Muscle layer of colon (tissue), 2 donors: ENCODE results near the gene NAV2.

Experiments used
- H3K27ac ChIP-seq: one replicate; pipeline ENCODE4 v1.7.0; 2013; ENCODE audit warnings: low read depth, mild to moderate bottlenecking, low read length, moderate library complexity
- H3K27me3 ChIP-seq, 2 donors: one replicate each; pipeline ENCODE4 v1.7.0; 2013; ENCODE audit warnings: low read length in 2 of 2, mild to moderate bottlenecking in 2 of 2; ENCODE audit not compliant: insufficient read depth in 2 of 2, control insufficient read depth in 1 of 2
- H3K36me3 ChIP-seq: one replicate; pipeline ENCODE4 v1.7.0; 2013; ENCODE audit warnings: mild to moderate bottlenecking, low read length; ENCODE audit not compliant: insufficient read depth
- H3K4me1 ChIP-seq: one replicate; pipeline ENCODE4 v1.7.0; 2013; ENCODE audit warnings: mild to moderate bottlenecking, low read length; ENCODE audit not compliant: insufficient read depth
- H3K4me3 ChIP-seq, 2 donors: one replicate each; pipeline ENCODE4 v1.7.0; 2013; ENCODE audit warnings: low read length in 2 of 2, low read depth in 1 of 2, mild to moderate bottlenecking in 1 of 2, moderate library complexity in 1 of 2
- H3K9ac ChIP-seq: one replicate; pipeline ENCODE4 v1.7.0; 2013; ENCODE audit warnings: low read length
- H3K9me3 ChIP-seq: one replicate; pipeline ENCODE4 v1.7.0; 2013; ENCODE audit warnings: mild to moderate bottlenecking, low read length
- donor health status: abdominal sarcoma.
- donor health status: Adenocarcinoma of cecum.

NAV2 gene

DNA sequence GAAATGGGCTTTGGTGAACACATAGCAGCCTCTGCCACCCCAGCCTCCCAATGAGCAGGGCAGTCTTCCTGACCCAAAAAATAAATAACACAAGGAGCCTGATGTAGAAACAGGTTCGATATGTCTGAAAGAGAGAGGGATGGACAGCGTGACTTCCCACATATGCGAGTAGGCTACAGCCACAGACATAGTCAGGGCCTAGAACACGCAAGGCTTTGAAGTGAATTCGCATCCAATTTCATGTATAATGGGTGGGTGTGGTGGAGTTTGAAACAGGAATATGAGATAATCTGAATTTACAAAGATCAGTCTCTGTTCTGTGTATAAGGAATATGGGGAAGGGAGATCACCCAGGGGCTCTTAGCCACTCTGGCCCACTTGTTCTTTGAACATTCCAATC, 373.3 kb downstream of the NAV2 start:
- H3K27ac ChIP-seq, result no peak overlapping the region
- no peaks in the 10 kb centered on the region for H3K4me1 ChIP-seq
- H3K36me3 ChIP-seq, result peaks cover 87% of the 10 kb centered on the region
- H3K9me3 ChIP-seq, result no peaks in the 10 kb centered on the region
- no peak overlapping the region for H3K9ac ChIP-seq
- no peaks in the 10 kb centered on the region for H3K27me3 ChIP-seq
- H3K4me3 ChIP-seq, result no peak overlapping the region

DNA sequence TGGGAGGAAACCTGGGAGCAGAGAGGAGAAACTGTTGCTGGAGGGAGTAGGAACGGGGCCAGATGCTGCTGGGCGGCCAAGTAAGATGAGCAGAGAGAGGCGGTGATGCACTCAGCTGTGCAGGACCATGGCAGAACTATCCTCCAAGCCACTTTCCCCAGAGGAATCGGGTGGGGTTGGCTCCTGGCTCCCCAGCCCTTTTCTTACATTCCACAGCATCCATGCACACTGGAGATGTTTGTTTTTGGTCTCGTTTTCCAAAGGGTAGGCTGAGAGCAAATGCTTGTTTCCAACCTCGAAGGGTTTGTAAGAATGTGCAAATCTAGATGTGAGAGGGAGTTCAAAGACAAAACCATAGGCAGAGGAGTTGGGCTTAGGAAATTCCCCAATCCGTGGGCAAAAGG, 374.5 kb downstream of the NAV2 start:
- no peak overlapping the region for H3K27ac ChIP-seq
- peaks cover 87% of the 10 kb centered on the region for H3K36me3 ChIP-seq
- no peaks in the 10 kb centered on the region for H3K4me1 ChIP-seq
- H3K9me3 ChIP-seq, result no peaks in the 10 kb centered on the region
- no peak overlapping the region for H3K9ac ChIP-seq
- H3K27me3 ChIP-seq, result no peaks in the 10 kb centered on the region
- no peak overlapping the region for H3K4me3 ChIP-seq

DNA sequence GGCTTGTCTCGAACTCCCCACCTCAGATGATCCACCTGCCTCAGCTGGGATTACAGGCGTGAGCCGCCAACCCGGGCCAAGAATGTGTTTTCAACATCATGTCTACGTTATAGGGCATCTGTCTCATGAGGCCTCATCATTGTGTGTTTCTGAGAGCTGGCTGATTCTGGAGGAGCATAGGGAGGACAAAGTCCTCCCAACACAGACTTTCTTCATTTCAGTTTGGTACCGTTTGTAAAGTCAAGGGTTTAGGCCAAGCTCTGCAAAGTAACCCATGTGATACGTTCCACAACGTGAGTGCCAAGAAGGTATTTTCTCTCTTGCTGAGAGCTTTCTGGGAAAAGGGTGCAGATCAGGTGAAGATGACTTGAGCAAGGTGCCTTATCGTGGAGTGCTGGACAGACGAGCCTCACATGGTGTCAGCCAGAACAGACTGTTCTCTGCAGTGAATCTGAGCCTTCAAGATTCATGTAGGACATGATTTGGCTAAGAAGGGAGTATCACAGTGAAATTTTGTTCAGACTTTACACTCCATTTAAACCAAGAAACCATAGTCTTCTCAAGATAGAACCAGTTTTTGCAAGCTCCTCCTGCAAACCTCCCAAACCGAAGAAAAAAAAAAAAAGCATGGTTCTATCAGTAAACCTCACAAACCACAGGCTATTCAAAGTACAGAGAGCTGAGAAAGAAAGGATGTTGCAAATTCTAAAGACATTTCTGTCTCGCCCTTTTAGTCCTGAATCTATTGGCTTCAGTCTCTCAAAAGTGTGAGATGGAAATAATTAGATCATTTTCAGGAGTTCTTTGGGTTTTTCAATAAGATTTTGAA, 376.0 kb downstream of the NAV2 start:
- H3K27ac ChIP-seq, result no peak overlapping the region
- no peak overlapping the region for H3K9ac ChIP-seq
- no peaks in the 10 kb centered on the region for H3K9me3 ChIP-seq
- no peak overlapping the region for H3K4me3 ChIP-seq
- H3K4me1 ChIP-seq, result no peaks in the 10 kb centered on the region
- H3K36me3 ChIP-seq, result peaks cover 87% of the 10 kb centered on the region
- no peaks in the 10 kb centered on the region for H3K27me3 ChIP-seq

DNA sequence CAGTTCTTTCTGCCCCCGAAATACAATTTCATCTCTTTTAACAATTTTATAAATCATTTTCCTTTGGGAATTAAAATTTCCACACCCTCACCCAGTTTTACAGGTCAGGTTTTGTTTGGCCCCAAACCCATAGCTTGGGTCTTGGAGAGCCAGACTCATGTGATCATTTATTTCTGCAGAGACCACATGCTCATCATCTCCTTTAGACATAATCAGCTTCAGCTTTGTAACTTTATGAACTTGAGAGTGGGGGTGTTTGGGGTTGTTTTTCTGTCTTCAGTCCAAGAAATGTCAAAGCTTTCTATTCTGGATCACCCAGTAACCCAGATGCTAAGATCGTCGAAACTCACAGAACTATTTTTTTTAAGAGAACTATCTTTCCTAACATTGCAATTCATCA, 376.7 kb downstream of the NAV2 start:
- no peak overlapping the region for H3K9ac ChIP-seq
- H3K27ac ChIP-seq, result no peak overlapping the region
- H3K9me3 ChIP-seq, result no peaks in the 10 kb centered on the region
- H3K27me3 ChIP-seq, result no peaks in the 10 kb centered on the region
- H3K4me3 ChIP-seq, result no peak overlapping the region
- peaks cover 81% of the 10 kb centered on the region for H3K36me3 ChIP-seq
- H3K4me1 ChIP-seq, result no peaks in the 10 kb centered on the region

- Histone ChIP-seq H3K27me3 (no peaks in the 10 kb centered on the region), H3K27ac (no peak overlapping the region), H3K36me3 (peaks cover 79% of the 10 kb centered on the region), H3K9me3 (no peaks in the 10 kb centered on the region), H3K4me1 (no peaks in the 10 kb centered on the region), H3K9ac (no peak overlapping the region), H3K4me3 (no peak overlapping the region)
These were observed 377.4 kb downstream of the NAV2 start for GRCh38 chr11:20089796-20090653.

DNA sequence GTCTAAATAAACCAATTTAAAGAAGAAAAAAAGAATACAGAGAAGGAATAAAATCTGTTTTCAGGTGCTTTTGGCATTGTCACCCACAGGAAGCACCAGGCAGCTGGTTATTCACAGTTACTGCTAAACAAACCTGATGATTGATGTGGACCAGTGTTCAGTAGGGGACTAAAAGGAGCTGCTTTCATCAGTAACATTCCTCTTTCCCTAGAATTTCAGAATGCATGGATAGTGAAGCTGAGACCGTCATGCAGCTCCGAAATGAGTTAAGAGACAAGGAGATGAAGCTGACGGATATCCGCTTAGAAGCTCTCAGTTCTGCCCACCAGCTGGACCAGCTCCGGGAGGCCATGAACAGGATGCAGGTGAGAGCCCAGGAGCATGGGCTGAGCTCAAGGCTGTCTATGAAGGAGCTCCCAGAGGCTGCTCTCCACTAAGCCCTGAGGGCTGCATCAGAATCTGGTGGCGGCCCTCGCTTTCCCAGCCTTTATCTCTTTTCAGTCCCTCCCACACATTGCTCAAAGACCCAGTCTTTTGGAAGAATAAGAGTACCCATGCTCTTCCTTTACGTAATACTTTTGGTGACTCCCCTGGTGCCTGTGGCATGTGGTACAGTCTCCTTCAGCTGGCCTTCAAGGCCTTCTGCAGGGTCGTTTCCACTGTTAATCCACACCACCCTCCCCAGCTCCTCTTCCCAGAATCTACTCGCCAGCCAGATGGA, 378.2 kb downstream of the NAV2 start:
- H3K4me3 ChIP-seq, result no peak overlapping the region
- H3K36me3 ChIP-seq, result peaks cover 75% of the 10 kb centered on the region
- no peaks in the 10 kb centered on the region for H3K27me3 ChIP-seq
- H3K9ac ChIP-seq, result no peak overlapping the region
- H3K4me1 ChIP-seq, result no peaks in the 10 kb centered on the region
- no peaks in the 10 kb centered on the region for H3K9me3 ChIP-seq
- H3K27ac ChIP-seq, result no peak overlapping the region

DNA sequence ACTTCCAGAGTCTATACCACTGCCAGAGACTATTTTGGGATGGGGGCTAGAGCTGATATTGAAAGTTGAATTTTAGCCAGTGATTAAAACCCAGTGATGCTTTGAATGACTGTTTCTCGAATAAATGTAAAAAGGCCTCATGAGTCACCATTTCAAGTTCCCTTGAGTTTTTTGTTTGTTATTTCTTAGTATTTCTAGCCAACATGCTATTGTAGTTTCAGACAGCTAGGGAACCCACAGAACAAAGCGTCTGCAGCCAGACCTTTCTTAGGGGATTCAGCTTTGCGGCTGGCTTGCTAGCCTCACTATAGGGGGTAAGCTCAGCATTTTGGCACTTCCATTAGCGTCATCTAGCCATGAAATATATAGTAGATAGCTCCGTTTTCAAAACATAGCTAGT, 381.1 kb downstream of the NAV2 start:
- no peak overlapping the region for H3K9ac ChIP-seq
- peaks cover 17% of the 10 kb centered on the region for H3K4me1 ChIP-seq
- peaks cover 70% of the 10 kb centered on the region for H3K36me3 ChIP-seq
- no peak overlapping the region for H3K27ac ChIP-seq
- no peak overlapping the region for H3K4me3 ChIP-seq
- H3K9me3 ChIP-seq, result no peaks in the 10 kb centered on the region
- H3K27me3 ChIP-seq, result no peaks in the 10 kb centered on the region

DNA sequence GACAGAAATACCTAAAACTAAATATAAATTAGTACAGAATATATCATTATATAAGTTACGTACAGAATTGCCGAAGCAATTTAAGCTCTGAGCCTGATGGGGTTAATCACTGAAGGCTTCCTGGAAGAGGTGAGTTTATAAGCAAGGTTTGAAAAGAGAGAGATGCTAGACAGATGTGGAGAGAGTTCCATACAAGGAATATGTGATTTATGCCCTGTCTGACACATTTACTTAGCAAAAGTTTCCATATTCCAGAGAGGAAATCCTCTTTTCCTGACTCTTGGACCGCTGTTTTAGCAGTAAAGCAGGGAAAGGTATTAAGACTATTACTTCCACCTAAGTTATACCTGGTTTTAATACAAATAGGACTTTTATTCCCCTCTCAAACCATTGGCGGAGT, 382.6 kb downstream of the NAV2 start:
- no peak overlapping the region for H3K4me3 ChIP-seq
- H3K4me1 ChIP-seq, result peaks cover 17% of the 10 kb centered on the region
- H3K36me3 ChIP-seq, result peaks cover 75% of the 10 kb centered on the region
- H3K9me3 ChIP-seq, result no peaks in the 10 kb centered on the region
- no peak overlapping the region for H3K9ac ChIP-seq
- H3K27me3 ChIP-seq, result no peaks in the 10 kb centered on the region
- H3K27ac ChIP-seq, result no peak overlapping the region

DNA sequence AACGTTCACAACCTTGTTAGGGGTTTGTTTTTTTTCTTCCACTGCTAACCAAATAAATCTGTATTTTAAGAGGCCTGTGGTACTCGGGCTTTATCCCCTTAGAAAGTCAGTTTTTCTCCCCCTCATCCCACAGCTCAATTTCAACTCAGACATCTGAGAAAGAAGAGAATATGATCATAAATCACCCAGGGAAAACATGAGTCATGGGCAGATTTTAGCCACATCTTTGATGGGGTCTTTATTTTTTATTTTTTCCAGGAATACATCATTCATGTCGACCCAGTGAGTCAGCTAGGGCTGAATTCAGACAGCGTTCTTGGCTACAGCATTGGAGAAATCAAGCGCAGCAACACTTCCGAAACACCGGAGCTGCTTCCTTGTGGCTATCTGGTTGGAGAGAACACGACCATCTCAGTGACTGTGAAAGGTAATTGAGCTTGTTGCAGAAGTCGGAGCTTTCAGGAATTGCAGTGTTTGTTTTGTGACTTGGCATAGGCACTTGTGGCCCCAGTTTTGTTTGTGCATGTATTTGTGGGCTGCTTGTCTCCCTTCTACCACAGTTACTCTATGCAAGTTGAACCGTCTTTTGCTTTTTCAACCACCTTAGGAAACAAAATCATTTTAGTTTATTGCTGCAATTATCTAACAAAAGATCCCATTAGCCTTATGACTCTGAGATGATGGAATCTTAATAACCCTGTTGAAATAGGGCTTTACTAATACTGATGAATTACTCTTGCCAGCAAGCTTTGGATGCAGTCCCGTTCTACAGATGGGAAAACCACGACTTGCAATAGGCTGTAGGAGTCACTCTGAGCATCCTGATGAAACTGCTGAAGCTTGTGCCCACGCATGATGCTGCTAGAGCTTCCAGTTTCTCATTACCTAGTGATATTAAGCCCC, 384.9 kb downstream of the NAV2 start:
- Histone ChIP-seq H3K9me3 (no peaks in the 10 kb centered on the region), H3K4me1 (peaks cover 17% of the 10 kb centered on the region), H3K27me3 (no peaks in the 10 kb centered on the region), H3K9ac (no peak overlapping the region), H3K4me3 (no peak overlapping the region), H3K27ac (peak overlapping the region; percentile 44), H3K36me3 (peaks cover 80% of the 10 kb centered on the region)

- Histone ChIP-seq H3K27me3 (no peaks in the 10 kb centered on the region), H3K27ac (no peak overlapping the region), H3K4me1 (peaks cover 22% of the 10 kb centered on the region), H3K9ac (no peak overlapping the region), H3K9me3 (no peaks in the 10 kb centered on the region), H3K4me3 (no peak overlapping the region), H3K36me3 (peaks cover 87% of the 10 kb centered on the region)
These were observed 386.9 kb downstream of the NAV2 start for GRCh38 chr11:20099527-20099926.
